Small intestine (tissue), 7 donors: ENCODE measurements around the gene HDAC9. TPM values are rescaled to one million over a fixed set of nuclear protein-coding genes. Genes with fewer than 3 reads are reported as not detected.

Source experiments
- DNase-seq, 2 donors: peaks; one replicate each; pipeline versions ENCODE4 v3.0.0 to v3.0.0-alpha.2; 2013
- FAIRE-seq: peaks from 2 replicates; lab custom pipeline; 2012; peaks lifted over from hg19 to GRCh38; lab: Jason Lieb, UNC
- H3K27ac ChIP-seq, 3 donors: one replicate each; pipeline ENCODE4 v1.5.1; 2013; ENCODE audit warnings: low read length in 2 of 3, mild to moderate bottlenecking in 2 of 3, control low read depth in 1 of 3, inconsistent platforms in 1 of 3, low read depth in 1 of 3, moderate library complexity in 1 of 3
- H3K27me3 ChIP-seq, 3 donors: one replicate each; pipeline ENCODE4 v1.6.1; 2013; ENCODE audit warnings: low read length in 3 of 3, inconsistent platforms in 1 of 3; ENCODE audit not compliant: control insufficient read depth in 3 of 3, insufficient read depth in 3 of 3
- H3K36me3 ChIP-seq, 3 donors: one replicate each; pipeline ENCODE4 v1.6.1; 2013; ENCODE audit warnings: low read length in 3 of 3, inconsistent platforms in 1 of 3, low read depth in 1 of 3, mild to moderate bottlenecking in 1 of 3, moderate library complexity in 1 of 3; ENCODE audit not compliant: control insufficient read depth in 3 of 3, insufficient read depth in 2 of 3
- H3K4me1 ChIP-seq, 3 donors: one replicate each; pipeline ENCODE4 v1.6.1; 2013; ENCODE audit warnings: low read length in 2 of 3, inconsistent platforms in 1 of 3, low read depth in 1 of 3, mild to moderate bottlenecking in 1 of 3, moderate library complexity in 1 of 3; ENCODE audit not compliant: control insufficient read depth in 3 of 3, insufficient read depth in 2 of 3
- H3K4me3 ChIP-seq, 3 donors: one replicate each; pipeline ENCODE4 v1.5.1; 2013; ENCODE audit warnings: low read length in 3 of 3, control low read depth in 1 of 3, inconsistent platforms in 1 of 3, low read depth in 1 of 3, mild to moderate bottlenecking in 1 of 3, moderate library complexity in 1 of 3
- H3K9me3 ChIP-seq, 2 donors: one replicate each; pipeline ENCODE4 v1.6.1; 2013; ENCODE audit warnings: low read depth in 1 of 2, low read length in 1 of 2; ENCODE audit not compliant: control insufficient read depth in 2 of 2, insufficient read depth in 1 of 2
- WGBS, 3 donors: extraction: QIAGEN DNeasy Blood & Tissue Kit; methylation state at CpG; one replicate each; pipeline ENCODE4 v1.1.7; 2013; 5-methylcytosine and 5-hydroxymethylcytosine counted together
- polyA plus RNA-seq, 4 donors: library from polyadenylated mRNA; stranded (reverse) in 3 of 4; unstranded in 1 of 4; fragments of 200-250 nt in 3 of 4; fragments of 120-200 nt in 1 of 4; gene quantifications; one replicate each; pipeline versions ENCODE4 v1.2.1 to v1.2.3, GENCODE V29; 2013
- donor health status: healthy with polysubstance abuse.
- donor health status: control.
- donor health status: control.
- donor health status: Bipolar disorder and iron deficiency.
- donor health status: healthy.

The HDAC9 gene
- polyA plus RNA-seq, 4 donors = 2.2 to 2.7 (median 2.7) TPM; not detected in 1

DNA sequence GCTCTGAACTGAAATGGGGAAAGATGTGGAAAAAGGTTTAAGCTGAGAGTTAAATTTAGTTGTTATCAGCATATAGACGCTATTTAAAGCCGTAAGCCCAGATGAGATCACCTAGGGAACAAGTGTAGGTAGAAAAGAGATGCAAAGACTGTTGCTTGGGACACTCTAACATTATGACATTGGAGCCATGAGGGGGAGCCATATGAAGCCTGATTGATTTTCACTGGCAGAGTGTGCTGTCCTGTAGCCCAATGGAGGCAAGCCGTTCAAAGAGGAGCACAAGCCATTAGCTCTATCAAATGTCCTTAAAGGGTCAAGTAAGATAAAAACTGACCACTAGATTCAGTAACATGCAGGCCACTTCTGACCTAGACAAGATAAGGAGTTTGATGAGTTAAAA, 398.6 kb downstream of the HDAC9 start:
- H3K36me3 ChIP-seq = no peaks in the 10 kb centered on the region
- FAIRE-seq (no peak), DNase-seq (no peak)
- H3K9me3 ChIP-seq = no peaks in the 10 kb centered on the region
- no peaks in the 10 kb centered on the region for H3K4me1 ChIP-seq
- H3K4me3 ChIP-seq = no peak overlapping the region
- WGBS, 3 donors = 78 to 90% (median 88%) methylated on average over 3 of the region's 3 CpGs
- H3K27ac ChIP-seq = no peak overlapping the region
- H3K27me3 ChIP-seq = no peaks in the 10 kb centered on the region

DNA sequence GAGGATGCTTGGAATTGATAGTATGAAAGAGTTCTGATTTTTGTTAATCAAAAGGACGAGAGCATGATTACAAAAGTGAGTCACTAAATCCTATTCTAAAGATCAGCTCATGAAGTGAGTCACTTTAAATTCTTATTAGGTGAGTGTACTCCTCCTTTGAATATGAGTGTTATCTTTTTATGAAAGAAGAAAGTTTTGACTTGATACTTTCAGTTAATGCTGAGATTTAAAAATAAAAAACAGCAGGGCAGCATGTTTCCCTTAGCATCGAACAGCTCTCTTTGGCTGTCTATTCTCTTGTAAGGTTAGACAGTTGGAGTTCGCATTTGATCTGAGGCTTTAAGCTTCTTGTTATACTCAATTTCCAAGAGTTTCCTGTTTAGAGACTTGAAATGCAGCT, 399.9 kb downstream of the HDAC9 start:
- no peak for FAIRE-seq

DNA sequence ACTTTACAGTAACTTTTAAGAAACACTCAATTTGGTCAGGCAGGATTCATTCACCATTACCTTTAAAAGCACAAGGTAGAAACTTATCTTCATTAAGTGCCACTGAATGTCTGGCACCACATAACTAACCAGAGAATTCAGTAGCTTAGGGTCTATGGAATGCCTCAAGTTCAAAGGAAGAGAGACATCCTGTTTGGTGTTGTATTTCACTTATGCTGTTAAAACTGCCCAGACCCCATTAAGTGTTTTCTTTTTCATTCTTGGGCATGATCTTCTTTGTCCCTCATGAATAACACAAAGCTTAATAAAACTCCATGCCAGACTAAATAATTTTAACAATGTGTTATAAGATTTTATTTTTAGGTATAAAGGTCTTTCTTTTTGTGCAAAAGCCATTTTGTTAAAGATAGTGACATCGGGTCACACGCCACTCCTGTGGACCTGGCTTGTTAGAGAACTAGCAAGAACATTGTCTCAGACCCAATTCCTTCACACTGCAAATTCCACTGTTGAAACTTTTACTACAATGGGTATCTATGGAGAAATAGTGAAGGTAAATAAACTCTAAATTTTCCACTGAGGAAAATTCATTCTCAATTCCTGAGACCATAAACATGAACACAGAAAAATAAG, 400.9 kb downstream of the HDAC9 start:
- H3K4me3 ChIP-seq = no peak overlapping the region
- H3K27ac ChIP-seq = no peak overlapping the region
- H3K36me3 ChIP-seq = no peaks in the 10 kb centered on the region
- 83 to 92% (median 86%) methylated on average over 2 of the region's 2 CpGs for WGBS, 3 donors
- FAIRE-seq = no peak
- no peaks in the 10 kb centered on the region for H3K4me1 ChIP-seq
- H3K9me3 ChIP-seq = no peaks in the 10 kb centered on the region
- H3K27me3 ChIP-seq = no peaks in the 10 kb centered on the region
- DNase-seq = no peak

More for the DNA sequence above, 399.9 kb downstream of the HDAC9 start:
- H3K36me3 ChIP-seq = no peaks in the 10 kb centered on the region
- 61 to 71% (median 68%) methylated on average over 3 of the region's 3 CpGs for WGBS, 3 donors
- no peaks in the 10 kb centered on the region for H3K4me1 ChIP-seq
- H3K27me3 ChIP-seq = no peaks in the 10 kb centered on the region
- no peak overlapping the region for H3K4me3 ChIP-seq
- H3K27ac ChIP-seq = no peak overlapping the region
- H3K9me3 ChIP-seq = no peaks in the 10 kb centered on the region
- DNase-seq = no peak

DNA sequence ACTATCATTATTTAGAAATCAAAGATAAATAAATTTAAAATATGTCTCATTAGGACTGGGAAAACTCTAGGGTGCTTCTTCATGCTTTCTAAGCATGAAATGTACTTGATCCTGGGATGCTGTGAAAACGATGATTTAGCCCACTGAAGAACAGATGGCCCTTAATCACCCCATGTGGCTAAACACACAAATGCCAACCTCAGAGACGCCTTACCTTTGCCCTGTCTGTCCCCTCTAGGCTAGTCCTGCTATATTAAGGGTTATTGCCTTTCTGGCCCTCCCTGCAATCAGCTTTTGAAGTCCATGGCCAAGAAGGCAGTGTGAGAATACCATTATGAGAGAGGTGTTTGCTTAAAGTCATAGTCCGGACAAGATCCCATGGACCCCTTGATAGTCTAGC, 404.7 kb downstream of the HDAC9 start:
- Histone ChIP-seq H3K9me3 (no peaks in the 10 kb centered on the region), H3K36me3 (no peaks in the 10 kb centered on the region), H3K4me1 (no peaks in the 10 kb centered on the region), H3K4me3 (no peak overlapping the region), H3K27me3 (no peaks in the 10 kb centered on the region), H3K27ac (no peak overlapping the region)
- WGBS, 3 donors = 27 to 58% (median 42%) methylated on average over 3 of the region's 3 CpGs
- FAIRE-seq = no peak
- DNase-seq = no peak

DNA sequence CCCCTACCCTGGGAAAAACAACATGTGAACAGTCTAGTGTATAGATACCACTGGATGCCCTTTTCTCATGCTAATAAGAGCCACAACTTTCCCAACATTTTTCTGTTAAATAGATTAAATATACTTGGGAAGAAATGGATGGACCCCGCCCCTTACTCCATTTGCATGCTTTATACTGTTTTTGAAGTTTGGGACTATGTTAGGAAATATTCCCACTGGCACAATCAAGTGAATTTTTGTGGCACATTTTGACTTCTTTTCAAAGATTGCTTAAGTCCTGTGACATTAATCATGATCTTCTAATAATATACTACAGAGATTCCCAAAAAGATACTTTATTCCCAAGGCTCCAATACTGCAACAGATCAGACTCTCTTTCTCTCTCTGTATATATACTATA, 405.3 kb downstream of the HDAC9 start:
- no peaks in the 10 kb centered on the region for H3K4me1 ChIP-seq

DNA sequence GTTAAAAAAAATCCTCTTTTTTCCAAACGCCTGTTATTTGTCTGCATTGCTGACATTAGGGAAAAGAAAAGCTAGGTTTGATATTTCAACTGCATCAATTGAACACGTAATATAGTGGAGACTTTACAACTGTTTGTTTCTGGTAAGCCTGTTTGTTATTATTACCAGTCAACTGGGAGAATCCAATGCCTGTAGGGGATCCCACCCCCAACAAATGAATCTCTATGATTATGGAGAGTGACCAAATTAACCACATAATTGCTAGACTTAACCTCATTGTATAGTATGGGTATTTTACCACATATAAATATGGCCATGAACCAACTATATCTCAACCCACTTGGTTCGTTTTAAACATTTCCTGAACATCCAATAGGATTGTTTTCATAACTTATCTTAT, 405.8 kb downstream of the HDAC9 start:
- 62 to 71% (median 67%) methylated on average over 3 of the region's 3 CpGs for WGBS, 3 donors
- FAIRE-seq = no peak

More for the DNA sequence above, 405.3 kb downstream of the HDAC9 start:
- DNase-seq = no peak
- Histone ChIP-seq H3K27ac (no peak overlapping the region), H3K9me3 (no peaks in the 10 kb centered on the region), H3K36me3 (no peaks in the 10 kb centered on the region), H3K4me3 (no peak overlapping the region), H3K27me3 (no peaks in the 10 kb centered on the region)
- WGBS, 3 donors = 75 to 86% (median 77%) methylated on average over 1 of the region's 1 CpG
- FAIRE-seq = no peak

DNA sequence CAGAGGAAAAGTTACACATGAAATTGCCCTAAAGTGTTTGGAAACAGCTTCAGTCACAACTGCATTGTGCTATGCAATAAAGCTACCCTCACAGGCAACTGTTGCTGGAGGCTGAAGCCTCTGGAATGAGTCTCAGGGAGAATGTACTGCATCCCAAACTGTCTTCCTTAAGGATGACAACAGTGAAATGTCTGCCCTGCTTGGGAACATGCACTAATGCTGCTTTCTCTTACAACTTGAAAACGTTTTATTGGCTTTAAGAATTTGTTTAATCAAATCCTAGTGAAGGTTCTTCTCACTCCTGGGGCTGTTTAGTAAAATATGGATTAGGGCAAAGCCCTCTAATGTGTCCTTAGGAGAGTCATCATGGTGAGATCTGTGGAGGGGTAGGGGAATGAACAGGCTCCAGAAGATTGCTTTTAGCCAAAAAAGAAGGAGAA, 406.5 kb downstream of the HDAC9 start:
- Histone ChIP-seq H3K27ac (no peak overlapping the region), H3K4me1 (no peaks in the 10 kb centered on the region), H3K4me3 (no peak overlapping the region), H3K9me3 (no peaks in the 10 kb centered on the region), H3K27me3 (no peaks in the 10 kb centered on the region), H3K36me3 (no peaks in the 10 kb centered on the region)
- FAIRE-seq = no peak
- 8 to 26% (median 9%) methylated on average over 1 of the region's 1 CpG for WGBS, 3 donors
- DNase-seq = no peak

More for the DNA sequence above, 405.8 kb downstream of the HDAC9 start:
- Histone ChIP-seq H3K9me3 (no peaks in the 10 kb centered on the region), H3K36me3 (no peaks in the 10 kb centered on the region), H3K4me1 (no peaks in the 10 kb centered on the region), H3K27ac (no peak overlapping the region), H3K4me3 (no peak overlapping the region), H3K27me3 (no peaks in the 10 kb centered on the region)
- DNase-seq = no peak

- Histone ChIP-seq H3K27ac (no peak overlapping the region), H3K36me3 (no peaks in the 10 kb centered on the region), H3K9me3 (no peaks in the 10 kb centered on the region), H3K27me3 (no peaks in the 10 kb centered on the region), H3K4me1 (no peaks in the 10 kb centered on the region), H3K4me3 (no peak overlapping the region)
- DNase-seq = no peak
- FAIRE-seq = no peak
These were observed 407.3 kb downstream of the HDAC9 start for GRCh38 chr7:18902892-18903291.

- Histone ChIP-seq H3K27me3 (no peaks in the 10 kb centered on the region), H3K36me3 (no peaks in the 10 kb centered on the region), H3K4me1 (no peaks in the 10 kb centered on the region), H3K4me3 (no peak overlapping the region), H3K9me3 (no peaks in the 10 kb centered on the region), H3K27ac (no peak overlapping the region)
- FAIRE-seq (no peak), DNase-seq (no peak)
- WGBS, 3 donors = 67 to 79% (median 77%) methylated on average over 4 of the region's 4 CpGs
These were observed 408.1 kb downstream of the HDAC9 start for GRCh38 chr7:18903695-18904094.
